KMS-11 (cell line): ENCODE results near the gene RAD51B.

Experiments
- H2AFZ ChIP-seq: fragments of 200-600 bp; sonication (generic); 2 replicates; pipeline ENCODE4 v1.6.1; 2016; ENCODE audit warnings: antibody characterized with exemption, mixed run types, low read depth
- H3K27ac ChIP-seq: fragments of 200-600 bp; sonication (generic); 2 replicates; pipeline ENCODE4 v1.6.1; 2016; ENCODE audit warnings: mild to moderate bottlenecking, mixed run types
- H3K27me3 ChIP-seq: fragments of 200-600 bp; sonication (generic); 2 replicates; pipeline ENCODE4 v1.6.1; 2017; ENCODE audit warnings: mild to moderate bottlenecking, low read depth, mixed run types, moderate library complexity; ENCODE audit not compliant: insufficient read depth
- H3K36me3 ChIP-seq: fragments of 200-600 bp; sonication (generic); 2 replicates; pipeline ENCODE4 v1.6.1; 2017; ENCODE audit warnings: mild to moderate bottlenecking, mixed run types; ENCODE audit not compliant: insufficient read depth
- H3K4me1 ChIP-seq: fragments of 200-600 bp; sonication (generic); 2 replicates; pipeline ENCODE4 v1.6.1; 2016; ENCODE audit warnings: mild to moderate bottlenecking, low read depth, mixed run types; ENCODE audit not compliant: poor library complexity, severe bottlenecking
- H3K4me2 ChIP-seq: fragments of 200-600 bp; sonication (generic); 2 replicates; pipeline ENCODE4 v1.7.0; 2016; ENCODE audit warnings: mild to moderate bottlenecking, mixed run types
- H3K4me3 ChIP-seq: fragments of 200-600 bp; sonication (generic); IDR thresholded peaks from 2 replicates; pipeline ENCODE4 v1.6.1; 2017; ENCODE audit warnings: low read depth, low read length, mixed read lengths; ENCODE audit not compliant: insufficient read depth
- H3K79me2 ChIP-seq: fragments of 200-600 bp; sonication (generic); 2 replicates; pipeline ENCODE4 v1.6.1; 2016; ENCODE audit warnings: low read depth, mixed run types; ENCODE audit not compliant: insufficient read depth
- H3K9ac ChIP-seq: fragments of 200-600 bp; sonication (generic); 2 replicates; pipeline ENCODE4 v1.6.1; 2016; ENCODE audit warnings: mild to moderate bottlenecking, mixed run types
- H4K20me1 ChIP-seq: fragments of 200-600 bp; sonication (generic); 2 replicates; pipeline ENCODE4 v1.6.1; 2016; ENCODE audit warnings: mild to moderate bottlenecking, mixed run types; ENCODE audit not compliant: insufficient read depth
- TF ChIP-seq, protein P1 (sequence below): fragments of 200-600 bp; sonication (generic); conservative IDR thresholded peaks from 2 replicates; pipeline ENCODE4 v1.6.1; 2017; ENCODE audit warnings: low read depth, mild to moderate bottlenecking, antibody characterized with exemption, low read length, moderate library complexity, mixed read lengths

The RAD51B gene

DNA sequence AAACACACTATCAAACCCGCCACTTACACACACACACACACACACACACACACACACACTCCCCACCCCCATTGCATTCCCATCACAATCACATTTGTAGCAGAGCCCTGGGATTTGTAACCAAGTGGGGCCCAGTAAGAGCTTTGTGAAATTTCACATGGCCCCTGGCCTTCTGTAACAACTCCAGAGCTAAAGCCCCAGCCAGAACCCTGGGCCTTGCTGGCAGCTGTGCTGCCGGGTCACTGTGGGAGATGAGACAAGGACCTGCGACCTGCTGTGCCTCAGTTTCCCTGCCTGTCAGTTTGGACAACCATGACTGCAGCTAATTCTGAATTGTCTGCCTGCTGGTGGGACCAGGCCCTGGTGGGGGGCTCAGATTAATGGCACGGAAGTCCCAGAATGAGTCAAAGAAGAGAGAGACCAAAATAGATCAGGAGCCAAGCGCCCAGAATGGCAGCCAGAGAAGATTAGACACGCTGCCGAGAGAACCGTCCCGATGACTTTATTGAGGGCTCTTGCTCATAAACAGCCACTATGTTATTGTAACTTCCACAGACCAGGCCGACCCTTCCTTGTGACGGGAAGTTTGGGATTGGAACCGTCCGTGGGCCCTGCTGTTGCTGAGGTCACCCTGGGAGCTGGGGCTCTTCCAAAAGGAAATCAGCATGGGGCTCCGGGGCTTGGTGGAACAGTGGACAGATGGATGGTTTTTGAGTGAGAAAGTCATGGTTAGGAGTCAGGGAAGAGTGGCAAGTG is 850.2 kb downstream of the RAD51B start:
- H3K79me2 ChIP-seq = no peaks in the 10 kb centered on the region
- H3K4me2 ChIP-seq = no peak overlapping the region
- no peak overlapping the region for H3K27ac ChIP-seq
- H2AFZ ChIP-seq = no peak overlapping the region
- no peaks in the 10 kb centered on the region for H3K27me3 ChIP-seq
- no peak overlapping the region for H3K4me3 ChIP-seq
- H3K36me3 ChIP-seq = no peaks in the 10 kb centered on the region
- TF ChIP-seq, protein P1, sequence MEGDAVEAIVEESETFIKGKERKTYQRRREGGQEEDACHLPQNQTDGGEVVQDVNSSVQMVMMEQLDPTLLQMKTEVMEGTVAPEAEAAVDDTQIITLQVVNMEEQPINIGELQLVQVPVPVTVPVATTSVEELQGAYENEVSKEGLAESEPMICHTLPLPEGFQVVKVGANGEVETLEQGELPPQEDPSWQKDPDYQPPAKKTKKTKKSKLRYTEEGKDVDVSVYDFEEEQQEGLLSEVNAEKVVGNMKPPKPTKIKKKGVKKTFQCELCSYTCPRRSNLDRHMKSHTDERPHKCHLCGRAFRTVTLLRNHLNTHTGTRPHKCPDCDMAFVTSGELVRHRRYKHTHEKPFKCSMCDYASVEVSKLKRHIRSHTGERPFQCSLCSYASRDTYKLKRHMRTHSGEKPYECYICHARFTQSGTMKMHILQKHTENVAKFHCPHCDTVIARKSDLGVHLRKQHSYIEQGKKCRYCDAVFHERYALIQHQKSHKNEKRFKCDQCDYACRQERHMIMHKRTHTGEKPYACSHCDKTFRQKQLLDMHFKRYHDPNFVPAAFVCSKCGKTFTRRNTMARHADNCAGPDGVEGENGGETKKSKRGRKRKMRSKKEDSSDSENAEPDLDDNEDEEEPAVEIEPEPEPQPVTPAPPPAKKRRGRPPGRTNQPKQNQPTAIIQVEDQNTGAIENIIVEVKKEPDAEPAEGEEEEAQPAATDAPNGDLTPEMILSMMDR = no peak
- H3K9ac ChIP-seq = no peak overlapping the region
- no peaks in the 10 kb centered on the region for H3K4me1 ChIP-seq
- H4K20me1 ChIP-seq = no peaks in the 10 kb centered on the region

DNA sequence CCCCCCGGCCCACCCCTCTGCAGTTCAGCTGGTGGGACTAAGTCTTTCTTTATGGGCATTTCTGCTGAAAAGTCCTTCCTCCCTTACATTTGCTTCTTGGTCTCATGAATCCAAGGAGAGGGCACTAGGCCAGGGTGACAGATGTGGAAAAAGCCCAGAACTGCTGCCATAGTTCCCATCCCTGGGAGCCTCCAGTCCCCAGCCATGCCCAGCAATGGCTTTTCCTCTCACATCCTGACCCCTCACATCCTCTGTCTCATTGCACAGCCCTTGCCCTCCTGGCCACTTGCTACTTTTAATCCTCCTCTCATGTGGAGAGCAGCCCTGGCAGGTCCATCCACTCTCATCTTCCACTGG is 850.8 kb downstream of the RAD51B start:
- no peaks in the 10 kb centered on the region for H4K20me1 ChIP-seq
- H3K9ac ChIP-seq = no peak overlapping the region
- H3K36me3 ChIP-seq = no peaks in the 10 kb centered on the region
- H3K27me3 ChIP-seq = no peaks in the 10 kb centered on the region
- H3K4me1 ChIP-seq = no peaks in the 10 kb centered on the region
- TF ChIP-seq, protein P1 = no peak
- H3K27ac ChIP-seq = no peak overlapping the region
- H3K79me2 ChIP-seq = no peaks in the 10 kb centered on the region
- no peak overlapping the region for H2AFZ ChIP-seq
- no peak overlapping the region for H3K4me3 ChIP-seq
- H3K4me2 ChIP-seq = no peak overlapping the region

DNA sequence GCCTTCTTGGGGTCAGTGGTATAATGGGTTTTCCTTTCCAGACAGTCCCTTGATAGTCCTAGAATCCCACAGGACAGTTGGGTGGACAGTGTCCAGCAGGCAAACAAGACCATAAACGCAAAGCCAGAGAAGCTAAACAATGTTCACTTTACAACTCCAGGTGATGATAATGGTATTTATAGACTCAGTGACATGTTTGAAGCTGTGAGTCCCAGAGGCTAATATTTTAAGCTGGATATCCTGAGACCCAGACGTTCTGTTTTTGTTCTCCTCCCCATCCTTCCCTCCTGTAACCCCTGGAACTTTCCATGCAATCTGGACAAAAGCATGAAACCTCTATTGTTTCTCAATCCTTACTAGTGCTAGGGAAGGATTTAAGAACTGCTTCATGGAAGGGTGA is 852.3 kb downstream of the RAD51B start:
- Histone ChIP-seq H3K4me3 (no peak overlapping the region), H2AFZ (no peak overlapping the region), H4K20me1 (no peaks in the 10 kb centered on the region), H3K4me1 (no peaks in the 10 kb centered on the region), H3K79me2 (no peaks in the 10 kb centered on the region), H3K27ac (no peak overlapping the region), H3K27me3 (no peaks in the 10 kb centered on the region), H3K4me2 (no peak overlapping the region), H3K36me3 (no peaks in the 10 kb centered on the region), H3K9ac (no peak overlapping the region)
- TF ChIP-seq, protein P1 = no peak

DNA sequence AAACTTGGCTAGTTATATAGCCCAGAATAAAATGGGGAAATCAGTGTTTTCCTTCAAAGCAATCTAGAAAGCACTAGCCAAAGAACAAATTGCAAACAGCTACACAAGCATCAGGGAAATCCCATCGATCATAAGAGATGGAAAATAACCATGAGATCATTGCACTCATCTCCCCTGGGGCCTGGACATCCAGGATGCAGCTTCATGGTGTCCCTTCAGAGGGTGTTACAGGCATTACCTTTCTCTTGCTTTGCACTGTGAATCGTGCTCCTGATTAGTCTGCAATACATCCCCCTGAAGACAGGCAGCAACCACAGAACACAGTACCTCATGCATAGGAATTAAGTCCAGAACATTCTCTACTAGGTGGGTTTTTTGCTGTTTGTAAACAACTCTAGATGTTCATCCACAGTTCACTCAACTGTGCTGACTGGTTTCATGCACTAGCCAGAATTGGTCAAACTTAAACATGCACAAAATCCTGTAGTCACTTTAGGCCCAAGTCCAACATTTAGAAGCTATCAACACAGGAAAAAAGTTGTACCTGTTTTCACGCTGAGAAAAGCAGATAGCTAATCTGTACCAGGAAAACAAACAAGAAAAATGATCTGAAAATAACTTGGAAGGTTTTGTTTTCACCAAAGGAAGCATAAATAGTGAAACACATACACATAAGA is 853.2 kb downstream of the RAD51B start:
- H2AFZ ChIP-seq = no peak overlapping the region
- TF ChIP-seq, protein P1 = no peak

More for the DNA sequence above, 853.2 kb downstream of the RAD51B start:
- no peaks in the 10 kb centered on the region for H3K4me1 ChIP-seq
- no peaks in the 10 kb centered on the region for H3K27me3 ChIP-seq
- no peak overlapping the region for H3K27ac ChIP-seq
- H3K4me2 ChIP-seq = no peak overlapping the region
- H3K79me2 ChIP-seq = no peaks in the 10 kb centered on the region
- H3K4me3 ChIP-seq = no peak overlapping the region
- H4K20me1 ChIP-seq = no peaks in the 10 kb centered on the region
- H3K9ac ChIP-seq = no peak overlapping the region
- no peaks in the 10 kb centered on the region for H3K36me3 ChIP-seq
